Iris pigment epithelial cell (primary cell): ENCODE results near the gene USP17L5.
"Not testable (repeated sequence)": the region's sequence is repeated elsewhere in the genome, so short reads cannot be mapped to it uniquely, and the experiment has no call there.

Source experiments
- DNase-seq: peaks from one replicate; pipeline ENCODE4 v3.0.0-alpha.2; 2011; ENCODE audit warnings: low read depth

Gene USP17L5

GRCh38 chr4:9339103-9339502 is at the start of gene USP17L5:
USP17L5 (plus strand) TSS chr4:9339403; CDS start chr4:9339403, 0 bp downstream.
- not testable (repeated sequence) for DNase-seq

GRCh38 chr4:9324191-9324590 is 15.0 kb upstream of the USP17L5 start:
- DNase-seq = not testable (repeated sequence)

- not testable (repeated sequence) for DNase-seq
Observed at GRCh38 chr4:9324865-9325264, 14.3 kb upstream of the USP17L5 start, which contains the start of gene USP17L24. USP17L24 (plus strand) TSS chr4:9325165; CDS start chr4:9325165, 0 bp downstream.

- not testable (repeated sequence) for DNase-seq
Observed at GRCh38 chr4:9329611-9330010, 9.6 kb upstream of the USP17L5 start, which contains the start of gene USP17L25. USP17L25 (plus strand) TSS chr4:9329911; CDS start chr4:9329911, 0 bp downstream.

- DNase-seq = not testable (repeated sequence)
Observed at GRCh38 chr4:9334358-9334757, 4.8 kb upstream of the USP17L5 start, which contains the start of gene USP17L26. USP17L26 (plus strand) TSS chr4:9334658; CDS start chr4:9334658, 0 bp downstream.

- DNase-seq = not testable (repeated sequence)
Observed at GRCh38 chr4:9343848-9344247, 4.6 kb downstream of the USP17L5 start, which contains the start of gene USP17L27. USP17L27 (plus strand) TSS chr4:9344148; CDS start chr4:9344148, 0 bp downstream.

- DNase-seq = not testable (repeated sequence)
Observed at GRCh38 chr4:9348593-9348992, 9.4 kb downstream of the USP17L5 start, which contains the start of gene USP17L28. USP17L28 (plus strand) TSS chr4:9348893; CDS start chr4:9348893, 0 bp downstream.

GRCh38 chr4:9350866-9351265 is 11.7 kb downstream of the USP17L5 start:
- DNase-seq = not testable (repeated sequence)

- DNase-seq = not testable (repeated sequence)
Observed at GRCh38 chr4:9353338-9353737, 14.1 kb downstream of the USP17L5 start, which contains the start of gene USP17L29. USP17L29 (plus strand) TSS chr4:9353638; CDS start chr4:9353638, 0 bp downstream.

GRCh38 chr4:9362829-9363228 is 23.6 kb downstream of the USP17L5 start, which contains the start of gene USP17L30:
USP17L30 (plus strand) TSS chr4:9363129; CDS start chr4:9363129, 0 bp downstream.
- DNase-seq = not testable (repeated sequence)

GRCh38 chr4:9379881-9380280 is 40.7 kb downstream of the USP17L5 start:
- not testable (repeated sequence) for DNase-seq

GRCh38 chr4:9381012-9381534 is 41.9 kb downstream of the USP17L5 start:
- DNase-seq = not testable (repeated sequence)

GRCh38 chr4:9384126-9384525 is 44.9 kb downstream of the USP17L5 start:
- no peak for DNase-seq

GRCh38 chr4:9389001-9389400 is 49.8 kb downstream of the USP17L5 start:
- DNase-seq = not testable (repeated sequence)
